Heart right ventricle (tissue), 16 donors: Measurements from ENCODE around the gene RAI1. TPM values are rescaled to one million over a fixed set of nuclear protein-coding genes. Genes with fewer than 3 reads are reported as not detected.

Experiments
- ATAC-seq, 8 donors: fragments of 200-7000 bp; cut with Tn5 transposase; one replicate each; pipeline ENCODE4 v1.9.1; 2020; ENCODE audit warnings: mild to moderate bottlenecking in 8 of 8, moderate library complexity in 8 of 8, moderate number of reproducible peaks in 1 of 8
- DNase-seq, 2 donors: peaks; one replicate each; pipeline ENCODE4 v3.0.0-alpha.2; 2020
- H3K27ac ChIP-seq, 10 donors: fragments of 200-600 bp; sonication (generic) in 2 of 10; one replicate each; pipeline versions ENCODE4 v1.5.0 to v1.8.0; 2020 to 2022; ENCODE audit warnings: mild to moderate bottlenecking in 3 of 10
- H3K27me3 ChIP-seq, 7 donors: fragments of 200-600 bp; one replicate each; pipeline ENCODE4 v1.8.0; 2021 to 2022; ENCODE audit warnings: mild to moderate bottlenecking in 2 of 7
- H3K36me3 ChIP-seq, 9 donors: fragments of 200-600 bp; sonication (generic) in 1 of 9; one replicate each; pipeline versions ENCODE4 v1.5.0 to v1.8.0; 2020 to 2022; ENCODE audit warnings: mild to moderate bottlenecking in 2 of 9
- H3K4me1 ChIP-seq, 9 donors: fragments of 200-600 bp; sonication (generic) in 1 of 9; one replicate each; pipeline versions ENCODE4 v1.5.0 to v1.8.0; 2020 to 2022; ENCODE audit warnings: mild to moderate bottlenecking in 4 of 9
- H3K4me3 ChIP-seq, 10 donors: fragments of 200-600 bp; sonication (generic) in 2 of 10; one replicate each; pipeline versions ENCODE4 v1.5.0 to v1.8.0; 2020 to 2022; ENCODE audit warnings: mild to moderate bottlenecking in 7 of 10, moderate library complexity in 2 of 10
- H3K9me3 ChIP-seq, 11 donors: fragments of 200-600 bp in 10 of 11; sonication (generic) in 2 of 11; one replicate each; pipeline versions ENCODE4 v1.5.0 to v1.8.0; 2013 to 2022; ENCODE audit warnings: mild to moderate bottlenecking in 2 of 11, control low read depth in 1 of 11, moderate library complexity in 1 of 11
- CTCF ChIP-seq, 9 donors: fragments of 200-600 bp; sonication (generic) in 2 of 9; IDR thresholded peaks; one replicate each; pipeline versions ENCODE4 v1.5.0 to v1.8.0; 2021 to 2022; ENCODE audit warnings: antibody characterized with exemption in 9 of 9, mild to moderate bottlenecking in 5 of 9, moderate library complexity in 1 of 9
- WGBS, 2 donors: extraction: QIAGEN DNeasy Blood & Tissue Kit; methylation state at CpG; one replicate each; pipeline ENCODE4 v1.1.7; 2013; ENCODE audit warnings: inconsistent platforms in 1 of 2; 5-methylcytosine and 5-hydroxymethylcytosine counted together
- intact Hi-C, 10 donors: fragments of 100-400 bp; cut with DNase I; formaldehyde crosslinking; loops; one replicate each; pipeline versions ENCODE4 v1.11.1 to v1.14.2; 2022
- polyA plus RNA-seq, 2 donors: library from polyadenylated mRNA; stranded (reverse); fragments of 200-250 nt; gene quantifications; one replicate each; pipeline ENCODE4 v1.2.3, GENCODE V29; 2013
- total RNA-seq, 10 donors: library from RNA; stranded (reverse); fragmentation: NEBNext Ultra II Directional in 3 of 10; extraction: Animal tissue kit (Norgen Biotek cat#: 25700) in 3 of 10; gene quantifications; one replicate each; pipeline versions ENCODE4 v1.2.1 to v1.2.4, GENCODE V29; 2021 to 2023
- donor health status: Arrhythmogenic right ventricular cardiomyopathy.
- donor health status: ischemic (EF 13 %, LVEDD 7.1; RV severe dilation, severe dysfunction).
- donor health status: healthy with polysubstance abuse.
- donor health status: DM: no; HTN: yes; CAD: no.
- donor health status: DM: no; HTN: no; CAD: no.
- donor health status: ischemic (EF 25% LVEDD 6.9; RV normal size, moderate dysfunction).
- donor health status: ischemic (EF 25% LVEDD 5.7; RV mildly dilated, moderate dysfunction).
- donor health status: healthy.
- donor health status: DM: yes; HTN: yes; CAD: no.
- donor health status: Ischemic cardiomyopathy.
- donor health status: ischemic (EF 35%, LVEDD 5.7; RV mildly dilated, moderate dysfunction).
- donor health status: nonischemic (EF 11% LVEDD 7.7; RV severe dilation, severe dysfunction).
- donor health status: DM: yes; HTN: yes; CAD: no.
- donor health status: PGD.
- donor health status: ischemic (EF 29% LVEDD 5.4; RV normal size, mild dysfunction).
- donor health status: nonischemic (EF 23%, LVEDD 6.1; RV moderate dilation, normal function).

The RAI1 gene
- total and polyA plus RNA-seq, 12 donors, result 13.8 to 32.0 (median 19.8) TPM

GRCh38 chr17:17706140-17707060 is 25.1 kb downstream of the RAI1 start:
- H3K4me3 ChIP-seq, result no peak overlapping the region
- no peak overlapping the region for H3K27ac ChIP-seq
- no peaks in the 10 kb centered on the region for H3K27me3 ChIP-seq
- TF ChIP-seq CTCF (IDR thresholded peaks at IDR 0.05), result peak in 1 of 9 donors; percentile 12
- no peaks in the 10 kb centered on the region for H3K9me3 ChIP-seq
- peaks cover 14 to 58% (median 45%) of the 10 kb centered on the region in 9 donors for H3K4me1 ChIP-seq
- intact Hi-C loops, result no loop called here
- H3K36me3 ChIP-seq, result peaks cover 0 to 6% (median 0%) of the 10 kb centered on the region in 9 donors
- DNase-seq (no peak), ATAC-seq (no peak)
- WGBS, 2 donors, result 89 to 90% methylated on average over 12 of the region's 12 CpGs

DNA sequence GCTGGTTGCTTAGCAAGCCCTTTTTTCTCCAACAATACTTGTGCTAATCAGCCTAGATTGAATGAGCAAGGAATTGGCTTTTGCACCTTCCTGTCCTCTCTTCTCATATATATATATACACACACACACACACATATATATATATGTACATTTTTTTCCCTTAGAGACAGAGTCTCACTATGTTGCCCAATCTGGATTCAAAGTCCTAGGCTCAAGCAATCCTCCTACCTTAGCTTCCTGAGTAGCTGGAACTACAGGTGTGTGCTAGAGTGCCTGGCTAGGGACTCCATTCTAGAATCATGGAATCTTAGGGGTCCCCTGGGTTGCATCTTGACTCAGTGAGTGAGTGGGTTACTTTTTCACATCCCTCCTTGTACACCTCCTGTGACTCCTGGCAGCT is 27.0 kb downstream of the RAI1 start:
- Histone ChIP-seq H3K4me3 (no peak overlapping the region), H3K36me3 (peaks cover 0 to 6% (median 0%) of the 10 kb centered on the region in 9 donors), H3K27ac (no peak overlapping the region), H3K4me1 (peaks cover 18 to 58% (median 38%) of the 10 kb centered on the region in 9 donors), H3K9me3 (no peaks in the 10 kb centered on the region), H3K27me3 (no peaks in the 10 kb centered on the region)
- DNase-seq (no peak), ATAC-seq (no peak)
- TF ChIP-seq CTCF (IDR thresholded peaks at IDR 0.05), result no peak
- intact Hi-C loops, result no loop called here

- no peak overlapping the region for H3K4me3 ChIP-seq
- DNase-seq (no peak), ATAC-seq (no peak)
- no peaks in the 10 kb centered on the region for H3K27me3 ChIP-seq
- intact Hi-C loops, result no loop called here
- TF ChIP-seq CTCF (IDR thresholded peaks at IDR 0.05), result no peak
- H3K4me1 ChIP-seq, result peaks cover 18 to 58% (median 38%) of the 10 kb centered on the region in 9 donors
- H3K9me3 ChIP-seq, result no peaks in the 10 kb centered on the region
- 89 to 94% methylated on average over 9 of the region's 9 CpGs for WGBS, 2 donors
- peaks cover 0 to 6% (median 0%) of the 10 kb centered on the region in 9 donors for H3K36me3 ChIP-seq
- H3K27ac ChIP-seq, result no peak overlapping the region
Observed at GRCh38 chr17:17708816-17709215, 27.6 kb downstream of the RAI1 start.

DNA sequence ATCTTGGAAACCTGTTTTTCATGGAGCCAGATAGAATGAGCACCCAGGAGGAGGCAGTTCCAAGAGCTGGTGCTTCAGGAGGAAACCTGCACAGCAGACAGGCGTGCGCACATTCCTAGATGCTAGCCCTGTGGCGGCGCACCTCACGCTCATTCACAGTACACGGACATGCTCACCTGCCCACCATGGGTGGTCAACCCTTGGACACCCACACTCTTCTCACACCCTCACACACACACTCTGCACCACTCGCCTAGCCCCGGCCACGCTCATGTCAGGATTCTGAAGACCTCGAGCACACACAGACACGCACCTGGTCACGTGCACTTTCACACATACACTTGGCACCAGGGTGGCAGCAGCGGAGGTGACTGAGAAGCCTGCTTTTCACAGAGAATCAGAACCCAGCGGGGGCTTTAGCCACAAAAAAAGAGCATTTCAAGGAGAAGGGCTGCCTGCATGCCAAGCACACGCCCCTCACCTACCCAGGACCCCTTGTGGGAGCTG is 28.6 kb downstream of the RAI1 start:
- H3K27ac ChIP-seq, result peak overlapping the region in 1 of 10 donors; percentile 23
- H3K27me3 ChIP-seq, result no peaks in the 10 kb centered on the region
- no peak overlapping the region for H3K4me3 ChIP-seq
- ATAC-seq, result no peak
- no peak for DNase-seq
- H3K4me1 ChIP-seq, result peaks cover 20 to 61% (median 45%) of the 10 kb centered on the region in 9 donors
- no peak for TF ChIP-seq CTCF (IDR thresholded peaks at IDR 0.05)
- WGBS, 2 donors, result 87% methylated on average over 15 of the region's 15 CpGs
- peaks cover 0 to 5% (median 0%) of the 10 kb centered on the region in 9 donors for H3K36me3 ChIP-seq
- intact Hi-C loops, result no loop called here
- H3K9me3 ChIP-seq, result no peaks in the 10 kb centered on the region
